ENCODE results near the gene CRYGC. TPM values are rescaled to one million over a fixed set of nuclear protein-coding genes. Genes with fewer than 3 reads are reported as not detected.

CRYGC gene
- total and polyA plus RNA-seq, 2 donors (not counting 3 experiments of a cell fraction or from before 2014, with no cell fraction given), result not detected

DNA sequence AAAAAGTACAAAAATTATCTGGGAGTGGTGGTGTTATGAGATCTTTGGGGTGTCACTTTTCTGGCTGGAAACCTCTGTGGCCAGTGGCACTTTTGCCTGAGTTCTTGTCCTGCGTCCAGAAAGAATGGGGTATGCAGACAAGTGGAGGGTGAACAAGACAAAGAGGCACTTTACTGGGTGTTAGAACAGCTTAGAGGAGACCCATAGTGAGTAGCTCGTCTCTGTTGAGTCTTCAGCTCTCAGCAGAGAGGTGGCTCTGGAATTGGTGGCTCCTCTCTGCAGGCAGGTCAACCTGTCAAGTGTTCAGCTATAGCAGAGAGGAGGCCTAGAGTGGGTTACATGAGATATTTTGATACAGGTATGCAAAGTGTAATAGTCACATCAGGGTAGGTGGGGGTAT, 31.4 kb downstream of the CRYGC start:
- ChIA-PET POLR2A (no interaction called here), CTCF (no interaction called here)
- DNase-seq (ENCODE audit: low read depth, low spot score), result no peak
- H3K36me3 ChIP-seq (ENCODE audit: control insufficient read depth in 2 of 2, extremely low read depth in 1 of 2, insufficient read depth in 2 of 2, low read length in 2 of 2), result no peaks in the 10 kb centered on the region
- FAIRE-seq, result no peak
- no peak overlapping the region for H2AFZ ChIP-seq (ENCODE audit: low read depth, low read length)
- no peaks in the 10 kb centered on the region for H3K9me1 ChIP-seq (replicated peaks; ENCODE audit: control insufficient read depth, extremely low read depth, insufficient read depth, low read length)
- no peak overlapping the region for H3K9ac ChIP-seq (replicated peaks; ENCODE audit: extremely low read depth, insufficient read depth, low read length)
- H3K27ac ChIP-seq (ENCODE audit: insufficient read depth, low read depth, low read length), result no peak overlapping the region
- no peaks in the 10 kb centered on the region for H3K4me1 ChIP-seq (ENCODE audit: control insufficient read depth, extremely low read depth, insufficient read depth, low read length)
- no peaks in the 10 kb centered on the region for H3K9me3 ChIP-seq (replicated peaks; ENCODE audit: control insufficient read depth, insufficient read depth, low read length)
- intact Hi-C loops (cut with micrococcal nuclease) (no loop called here), dilution Hi-C loops (cut with MboI; ENCODE audit: extremely low pct_ligation_motif_present, low sequenced_read_pairs) (no loop called here)
- no TSS peak for BruUV-seq (replicated peaks)
- no peaks in the 10 kb centered on the region for H4K20me1 ChIP-seq (replicated peaks; ENCODE audit: control insufficient read depth, extremely low read depth, insufficient read depth, low read length)
- H3K79me2 ChIP-seq (ENCODE audit: control insufficient read depth, insufficient read depth, low read length), result no peaks in the 10 kb centered on the region
- H3K4me2 ChIP-seq (ENCODE audit: insufficient read depth, low read length), result no peak overlapping the region
- H3K27me3 ChIP-seq (ENCODE audit: control insufficient read depth in 2 of 2, insufficient read depth in 2 of 2, low read length in 2 of 2), result no peaks in the 10 kb centered on the region
- H3K4me3 ChIP-seq (replicated peaks in 1 of 3; ENCODE audit: insufficient read depth in 1 of 3, low read depth in 1 of 3, low read length in 3 of 3), result no peak overlapping the region
- TF ChIP-seq POLR2AphosphoS5 (IDR thresholded peaks at IDR 0.05; ENCODE audit: insufficient read depth, low read depth, low read length) (no peak), GATA2 (IDR thresholded peaks at IDR 0.05; ENCODE audit: insufficient read depth, insufficient read length, low read depth, low read length) (no peak), POLR2A (IDR thresholded peaks at IDR 0.05; ENCODE audit: low read depth, low read length) (no peak), JUN (IDR thresholded peaks at IDR 0.05; ENCODE audit: borderline replicate concordance, insufficient read depth, insufficient read length, low read depth) (no peak), EZH2 (IDR thresholded peaks at IDR 0.05; ENCODE audit: borderline replicate concordance, low read depth, low read length, severe bottlenecking) (no peak), CTCF (IDR thresholded peaks at IDR 0.05; ENCODE audit: extremely low read depth in 1 of 2, insufficient read depth in 1 of 2, low read depth in 1 of 2, low read length in 2 of 2) (no peak), FOS (IDR thresholded peaks at IDR 0.05; ENCODE audit: borderline replicate concordance, insufficient read depth, low read length) (no peak), MYC (IDR thresholded peaks at IDR 0.05; ENCODE audit: low read depth, low read length) (no peak)
- TF ChIP-seq, protein P1, sequence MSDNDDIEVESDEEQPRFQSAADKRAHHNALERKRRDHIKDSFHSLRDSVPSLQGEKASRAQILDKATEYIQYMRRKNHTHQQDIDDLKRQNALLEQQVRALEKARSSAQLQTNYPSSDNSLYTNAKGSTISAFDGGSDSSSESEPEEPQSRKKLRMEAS (IDR thresholded peaks at IDR 0.05; ENCODE audit: insufficient read depth, insufficient read length), result no peak
